Measurements from ENCODE around the gene PGPEP1.

PGPEP1 gene

GRCh38 chr19:18308948-18309325, 31.5 kb upstream of the PGPEP1 start:
- no peak for DNase-seq (ENCODE audit: low read depth in 1 of 2, low spot score in 1 of 2)
- H3K4me3 ChIP-seq (replicated peaks; ENCODE audit: insufficient read depth, low read length): no peak overlapping the region
- no peak overlapping the region for H3K27ac ChIP-seq (replicated peaks)
- no peaks in the 10 kb centered on the region for H3K27me3 ChIP-seq (ENCODE audit: insufficient read depth, poor library complexity, severe bottlenecking)
- TF ChIP-seq SPI1 (IDR thresholded peaks at IDR 0.05; ENCODE audit: borderline replicate concordance, low read depth): no peak
- TF ChIP-seq POLR2AphosphoS5 (IDR thresholded peaks at IDR 0.05; ENCODE audit: low read depth): no peak
- no peak for TF ChIP-seq GABPA (IDR thresholded peaks at IDR 0.05; ENCODE audit: low read depth)
- TF ChIP-seq REST (IDR thresholded peaks at IDR 0.05; ENCODE audit: insufficient replicate concordance, low read depth): no peak
- no peak for TF ChIP-seq CTCF (IDR thresholded peaks at IDR 0.05; ENCODE audit: insufficient read depth, low read length)

- no peak overlapping the region for H3K27ac ChIP-seq (replicated peaks)
- no peak for TF ChIP-seq SPI1 (IDR thresholded peaks at IDR 0.05; ENCODE audit: borderline replicate concordance, low read depth)
- no peak for TF ChIP-seq REST (IDR thresholded peaks at IDR 0.05; ENCODE audit: insufficient replicate concordance, low read depth)
- TF ChIP-seq CTCF (IDR thresholded peaks at IDR 0.05; ENCODE audit: insufficient read depth, low read length): no peak
- no peak for TF ChIP-seq POLR2AphosphoS5 (IDR thresholded peaks at IDR 0.05; ENCODE audit: low read depth)
- TF ChIP-seq GABPA (IDR thresholded peaks at IDR 0.05; ENCODE audit: low read depth): no peak
- no peak for DNase-seq (ENCODE audit: low read depth in 1 of 2, low spot score in 1 of 2)
- no peaks in the 10 kb centered on the region for H3K27me3 ChIP-seq (ENCODE audit: insufficient read depth, poor library complexity, severe bottlenecking)
- H3K4me3 ChIP-seq (replicated peaks; ENCODE audit: insufficient read depth, low read length): no peak overlapping the region
Measured at GRCh38 chr19:18309525-18310064, 30.8 kb upstream of the PGPEP1 start.

GRCh38 chr19:18310118-18310909, 30.1 kb upstream of the PGPEP1 start:
- TF ChIP-seq POLR2AphosphoS5 (IDR thresholded peaks at IDR 0.05; ENCODE audit: low read depth) (no peak), CTCF (IDR thresholded peaks at IDR 0.05; ENCODE audit: insufficient read depth, low read length) (no peak), GABPA (IDR thresholded peaks at IDR 0.05; ENCODE audit: low read depth) (no peak), SPI1 (IDR thresholded peaks at IDR 0.05; ENCODE audit: borderline replicate concordance, low read depth) (no peak), REST (IDR thresholded peaks at IDR 0.05; ENCODE audit: insufficient replicate concordance, low read depth) (no peak)
- DNase-seq (ENCODE audit: low read depth in 1 of 2, low spot score in 1 of 2): no peak
- H3K4me3 ChIP-seq (replicated peaks; ENCODE audit: insufficient read depth, low read length): no peak overlapping the region
- no peaks in the 10 kb centered on the region for H3K27me3 ChIP-seq (ENCODE audit: insufficient read depth, poor library complexity, severe bottlenecking)
- H3K27ac ChIP-seq (replicated peaks): no peak overlapping the region
